SK-N-SH treated with all-trans-retinoic acid at 6 μM for 48 hours (cell line): Measurements from ENCODE around the gene CD22.

Experiments
- ATAC-seq: fragments of 200-7000 bp; cut with Tn5 transposase; 3 replicates; pipeline ENCODE4 v1.9.1; 2020; ENCODE audit warnings: mild to moderate bottlenecking, moderate library complexity
- ARNTL ChIP-seq: fragments of 450-650 bp; formaldehyde crosslinking; IDR thresholded peaks from 2 replicates; pipeline ENCODE4 v1.5.0; 2020; ENCODE audit warnings: low read depth, mild to moderate bottlenecking, moderate library complexity, borderline replicate concordance
- BACH2 ChIP-seq: fragments of 250-450 bp; sonication (Bioruptor Pico); IDR thresholded peaks from 2 replicates; pipeline ENCODE4 v1.9.0; 2021; ENCODE audit warnings: mild to moderate bottlenecking, borderline replicate concordance
- CREB5 ChIP-seq: fragments of 250-450 bp; sonication (Bioruptor Pico); IDR thresholded peaks from 2 replicates; pipeline ENCODE4 v1.5.1; 2020; ENCODE audit warnings: low read depth, mild to moderate bottlenecking, moderate library complexity
- CSDC2 ChIP-seq: fragments of 250-450 bp; sonication (Bioruptor Pico); IDR thresholded peaks from 2 replicates; pipeline ENCODE4 v1.5.0; 2020; ENCODE audit warnings: mild to moderate bottlenecking, moderate library complexity
- CSRNP3 ChIP-seq: fragments of 250-450 bp; sonication (Bioruptor Pico); IDR thresholded peaks from 2 replicates; pipeline ENCODE4 v1.5.1; 2021; ENCODE audit warnings: mild to moderate bottlenecking, moderate library complexity
- ESRRG ChIP-seq: fragments of 250-450 bp; sonication (Bioruptor Pico); IDR thresholded peaks from 2 replicates; pipeline ENCODE4 v1.6.1; 2021; ENCODE audit warnings: mild to moderate bottlenecking
- GLIS3 ChIP-seq: fragments of 250-450 bp; sonication (Bioruptor Pico); IDR thresholded peaks from 2 replicates; pipeline ENCODE4 v1.5.0; 2020; ENCODE audit warnings: mild to moderate bottlenecking, moderate library complexity
- ISL1 ChIP-seq: fragments of 250-450 bp; sonication (Bioruptor Pico); IDR thresholded peaks from 2 replicates; pipeline ENCODE4 v2.1.2; 2022; ENCODE audit warnings: mild to moderate bottlenecking, moderate library complexity
- OSR1 ChIP-seq: fragments of 250-450 bp; sonication (Bioruptor Pico); IDR thresholded peaks from 2 replicates; pipeline ENCODE4 v1.8.0; 2022; ENCODE audit warnings: moderate library complexity, mild to moderate bottlenecking, inconsistent platforms
- PATZ1 ChIP-seq: fragments of 250-450 bp; sonication (Bioruptor Pico); IDR thresholded peaks from 2 replicates; pipeline ENCODE4 v1.8.0; 2020; ENCODE audit warnings: mild to moderate bottlenecking, moderate library complexity, borderline replicate concordance
- POU6F1 ChIP-seq: fragments of 250-450 bp; sonication (Bioruptor Pico); IDR thresholded peaks from 2 replicates; pipeline ENCODE4 v1.8.0; 2021; ENCODE audit warnings: low read depth, mild to moderate bottlenecking, moderate library complexity, borderline replicate concordance
- PPARA ChIP-seq: fragments of 250-450 bp; sonication (Bioruptor Pico); IDR thresholded peaks from 2 replicates; pipeline ENCODE4 v1.5.0; 2020; ENCODE audit warnings: mild to moderate bottlenecking, borderline replicate concordance
- RARB ChIP-seq: fragments of 250-450 bp; sonication (Bioruptor Pico); IDR thresholded peaks from 2 replicates; pipeline ENCODE4 v1.8.0; 2021; ENCODE audit warnings: mild to moderate bottlenecking, moderate library complexity
- SNAI2 ChIP-seq: fragments of 250-450 bp; sonication (Bioruptor Pico); IDR thresholded peaks from 2 replicates; pipeline ENCODE4 v1.5.0; 2020; ENCODE audit warnings: mild to moderate bottlenecking, moderate library complexity
- TCF4 ChIP-seq: fragments of 250-450 bp; sonication (Bioruptor Pico); IDR thresholded peaks from 2 replicates; pipeline ENCODE4 v1.8.0; 2021; ENCODE audit warnings: mild to moderate bottlenecking, moderate library complexity, borderline replicate concordance
- TOX ChIP-seq: fragments of 250-450 bp; sonication (Bioruptor Pico); IDR thresholded peaks from 2 replicates; pipeline ENCODE4 v1.8.0; 2021; ENCODE audit warnings: mild to moderate bottlenecking, moderate library complexity, borderline replicate concordance
- ZC3H10 ChIP-seq: fragments of 250-450 bp; sonication (Bioruptor Pico); IDR thresholded peaks from 2 replicates; pipeline ENCODE4 v1.5.1; 2021; ENCODE audit warnings: mild to moderate bottlenecking, moderate library complexity
- ZFP3 ChIP-seq: fragments of 250-450 bp; sonication (Bioruptor Pico); IDR thresholded peaks from 2 replicates; pipeline ENCODE4 v1.5.0; 2020; ENCODE audit warnings: mild to moderate bottlenecking, moderate library complexity
- ZFP30 ChIP-seq: fragments of 450-650 bp; formaldehyde crosslinking; IDR thresholded peaks from 2 replicates; pipeline ENCODE4 v1.5.0; 2022; ENCODE audit warnings: mild to moderate bottlenecking, moderate library complexity
- ZNF565 ChIP-seq: fragments of 450-650 bp; formaldehyde crosslinking; conservative IDR thresholded peaks from 2 replicates; pipeline ENCODE4 v1.5.0; 2020; ENCODE audit warnings: low read depth, mild to moderate bottlenecking, moderate library complexity
- ZNF70 ChIP-seq: fragments of 450-650 bp; formaldehyde crosslinking; IDR thresholded peaks from 2 replicates; pipeline ENCODE4 v1.5.0; 2020; ENCODE audit warnings: mild to moderate bottlenecking, moderate library complexity
- ZNF8 ChIP-seq: fragments of 450-650 bp; formaldehyde crosslinking; IDR thresholded peaks from 2 replicates; pipeline ENCODE4 v1.5.0; 2020; ENCODE audit warnings: mild to moderate bottlenecking, moderate library complexity
- TF ChIP-seq, protein P1 (sequence below): fragments of 250-450 bp; sonication (Bioruptor Pico); IDR thresholded peaks from 2 replicates; pipeline ENCODE4 v1.5.0; 2020; ENCODE audit warnings: mild to moderate bottlenecking, moderate library complexity

CD22 gene

GRCh38 chr19:35349614-35350521 is 20.9 kb downstream of the CD22 start:
- ATAC-seq = no peak
- TF ChIP-seq GLIS3 (no peak), POU6F1 (CRISPR knock-in tag) (no peak), OSR1 (CRISPR knock-in tag) (no peak), TOX (CRISPR knock-in tag) (no peak), CSRNP3 (no peak), ESRRG (CRISPR knock-in tag) (no peak), ZNF8 (no peak), RARB (CRISPR knock-in tag) (no peak), ISL1 (CRISPR knock-in tag) (no peak), ZFP30 (CRISPR knock-in tag) (no peak), CSDC2 (CRISPR knock-in tag) (no peak), BACH2 (CRISPR knock-in tag) (no peak), TCF4 (no peak), ZNF70 (CRISPR knock-in tag) (no peak), CREB5 (no peak)
- TF ChIP-seq, protein P1, sequence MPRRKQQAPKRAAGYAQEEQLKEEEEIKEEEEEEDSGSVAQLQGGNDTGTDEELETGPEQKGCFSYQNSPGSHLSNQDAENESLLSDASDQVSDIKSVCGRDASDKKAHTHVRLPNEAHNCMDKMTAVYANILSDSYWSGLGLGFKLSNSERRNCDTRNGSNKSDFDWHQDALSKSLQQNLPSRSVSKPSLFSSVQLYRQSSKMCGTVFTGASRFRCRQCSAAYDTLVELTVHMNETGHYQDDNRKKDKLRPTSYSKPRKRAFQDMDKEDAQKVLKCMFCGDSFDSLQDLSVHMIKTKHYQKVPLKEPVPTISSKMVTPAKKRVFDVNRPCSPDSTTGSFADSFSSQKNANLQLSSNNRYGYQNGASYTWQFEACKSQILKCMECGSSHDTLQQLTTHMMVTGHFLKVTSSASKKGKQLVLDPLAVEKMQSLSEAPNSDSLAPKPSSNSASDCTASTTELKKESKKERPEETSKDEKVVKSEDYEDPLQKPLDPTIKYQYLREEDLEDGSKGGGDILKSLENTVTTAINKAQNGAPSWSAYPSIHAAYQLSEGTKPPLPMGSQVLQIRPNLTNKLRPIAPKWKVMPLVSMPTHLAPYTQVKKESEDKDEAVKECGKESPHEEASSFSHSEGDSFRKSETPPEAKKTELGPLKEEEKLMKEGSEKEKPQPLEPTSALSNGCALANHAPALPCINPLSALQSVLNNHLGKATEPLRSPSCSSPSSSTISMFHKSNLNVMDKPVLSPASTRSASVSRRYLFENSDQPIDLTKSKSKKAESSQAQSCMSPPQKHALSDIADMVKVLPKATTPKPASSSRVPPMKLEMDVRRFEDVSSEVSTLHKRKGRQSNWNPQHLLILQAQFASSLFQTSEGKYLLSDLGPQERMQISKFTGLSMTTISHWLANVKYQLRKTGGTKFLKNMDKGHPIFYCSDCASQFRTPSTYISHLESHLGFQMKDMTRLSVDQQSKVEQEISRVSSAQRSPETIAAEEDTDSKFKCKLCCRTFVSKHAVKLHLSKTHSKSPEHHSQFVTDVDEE (CRISPR knock-in tag) = no peak

GRCh38 chr19:35350591-35350990 is 21.6 kb downstream of the CD22 start:
- no peak for TF ChIP-seq PATZ1 (CRISPR knock-in tag)
- TF ChIP-seq OSR1 (CRISPR knock-in tag) = no peak
- TF ChIP-seq ESRRG (CRISPR knock-in tag) = no peak
- no peak for TF ChIP-seq ZC3H10
- no peak for TF ChIP-seq TCF4
- no peak for TF ChIP-seq ZFP30 (CRISPR knock-in tag)
- TF ChIP-seq CREB5 = no peak
- TF ChIP-seq CSDC2 (CRISPR knock-in tag) = no peak
- TF ChIP-seq ZNF70 (CRISPR knock-in tag) = no peak
- no peak for TF ChIP-seq ARNTL (CRISPR knock-in tag)
- no peak for TF ChIP-seq ZNF565 (CRISPR knock-in tag)
- TF ChIP-seq ZNF8 = no peak
- TF ChIP-seq BACH2 (CRISPR knock-in tag) = no peak
- no peak for TF ChIP-seq SNAI2 (CRISPR knock-in tag)
- TF ChIP-seq GLIS3 = no peak
- TF ChIP-seq ZFP3 (CRISPR knock-in tag) = no peak
- no peak for TF ChIP-seq CSRNP3
- TF ChIP-seq RARB (CRISPR knock-in tag) = no peak
- no peak for TF ChIP-seq PPARA (CRISPR knock-in tag)
- TF ChIP-seq, all 23 proteins: peak for 0
- no peak for ATAC-seq
